Spleen (tissue), 7 donors: ENCODE measurements around the gene SLC25A29.

Source experiments
- CTCF ChIP-seq, 11 experiments: fragments of 200-600 bp in 7 of 11; fragments of 450-650 bp in 4 of 11; sonication (generic) in 4 of 11; IDR thresholded peaks in 8 of 11; conservative IDR thresholded peaks in 3 of 11; 1 replicate in 7 of 11; 2 replicates in 4 of 11; pipeline versions ENCODE4 v1.4.0 to v1.8.0; 2016 to 2021; ENCODE audit warnings: antibody characterized with exemption in 11 of 11, inconsistent platforms in 4 of 11, mild to moderate bottlenecking in 1 of 11
- POLR2AphosphoS5 ChIP-seq, 3 donors: sonication (generic); formaldehyde crosslinking; IDR thresholded peaks; one replicate each; pipeline ENCODE4 v1.5.1; 2017; ENCODE audit warnings: antibody characterized with exemption in 3 of 3
- donor health status: DM: no; HTN: no; CAD: no; lungs with moderate emphysema.
- donor health status: DM: no; HTN: no; CAD: no.
- donor health status: DM: no; HTN: no; CAD: no.

GRCh38 chr14:100314724-100315123 is 8.5 kb upstream of the SLC25A29 start:
- TF ChIP-seq POLR2AphosphoS5 (IDR thresholded peaks at IDR 0.05) (no peak), CTCF (IDR thresholded peaks at IDR 0.05 in 8 of 11, conservative IDR thresholded peaks at IDR 0.05 in 3 of 11) (no peak)
